GM18858 (cell line): ENCODE results near the gene AUTS2.

Experiments used
- ATAC-seq: cut with Tn5 transposase; IDR thresholded peaks from one replicate; pipeline ENCODE4 v1.9.1; 2021; ENCODE audit not compliant: unreplicated experiment

AUTS2 gene

GRCh38 chr7:69598081-69598486, at the start of gene AUTS2:
Gene AUTS2 (plus strand): TSS chr7:69598475. CDS start chr7:69599654, 1,179 bp downstream.
- ATAC-seq, result peak; percentile 35

DNA sequence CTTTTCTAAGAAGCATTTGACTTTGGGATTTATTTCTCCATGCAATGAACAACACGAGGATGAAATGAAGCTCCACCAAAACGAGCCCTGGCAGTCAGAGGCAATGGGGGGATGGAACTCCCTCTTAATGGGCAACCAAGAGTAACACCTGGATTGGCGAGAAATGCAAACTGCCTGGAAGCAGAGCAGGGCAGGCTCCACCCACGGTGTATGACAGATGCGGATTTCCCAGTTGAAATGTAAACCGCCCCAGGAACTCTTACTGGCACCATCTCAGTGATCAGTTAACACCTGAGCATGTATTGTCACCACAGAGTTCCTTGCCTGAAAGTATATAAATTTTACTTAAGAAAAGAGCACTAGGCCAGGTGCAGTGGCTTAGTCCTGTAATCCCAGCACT, 47.3 kb upstream of the AUTS2 start:
- ATAC-seq, result no peak

DNA sequence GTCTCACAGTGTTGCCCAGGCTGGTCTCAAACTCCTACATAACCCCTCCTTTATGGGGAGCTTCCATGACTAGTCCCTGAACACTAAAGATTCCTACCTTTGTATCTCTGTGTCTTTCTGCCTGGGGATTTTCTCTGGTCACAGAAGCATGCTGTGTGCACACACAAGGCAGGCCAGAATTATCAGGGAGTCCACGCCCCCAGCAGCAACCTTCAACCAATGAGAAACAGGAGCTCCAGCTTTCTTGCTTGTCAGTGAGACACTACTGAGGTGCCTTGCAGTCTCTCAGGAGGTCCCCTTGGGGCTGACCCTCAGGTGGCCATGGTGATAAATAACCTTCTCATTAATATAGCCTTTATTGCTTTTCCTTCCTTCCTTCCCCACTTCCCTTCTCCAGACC, 45.1 kb upstream of the AUTS2 start:
- no peak for ATAC-seq

GRCh38 chr7:69561266-69561960, 36.9 kb upstream of the AUTS2 start:
- no peak for ATAC-seq

DNA sequence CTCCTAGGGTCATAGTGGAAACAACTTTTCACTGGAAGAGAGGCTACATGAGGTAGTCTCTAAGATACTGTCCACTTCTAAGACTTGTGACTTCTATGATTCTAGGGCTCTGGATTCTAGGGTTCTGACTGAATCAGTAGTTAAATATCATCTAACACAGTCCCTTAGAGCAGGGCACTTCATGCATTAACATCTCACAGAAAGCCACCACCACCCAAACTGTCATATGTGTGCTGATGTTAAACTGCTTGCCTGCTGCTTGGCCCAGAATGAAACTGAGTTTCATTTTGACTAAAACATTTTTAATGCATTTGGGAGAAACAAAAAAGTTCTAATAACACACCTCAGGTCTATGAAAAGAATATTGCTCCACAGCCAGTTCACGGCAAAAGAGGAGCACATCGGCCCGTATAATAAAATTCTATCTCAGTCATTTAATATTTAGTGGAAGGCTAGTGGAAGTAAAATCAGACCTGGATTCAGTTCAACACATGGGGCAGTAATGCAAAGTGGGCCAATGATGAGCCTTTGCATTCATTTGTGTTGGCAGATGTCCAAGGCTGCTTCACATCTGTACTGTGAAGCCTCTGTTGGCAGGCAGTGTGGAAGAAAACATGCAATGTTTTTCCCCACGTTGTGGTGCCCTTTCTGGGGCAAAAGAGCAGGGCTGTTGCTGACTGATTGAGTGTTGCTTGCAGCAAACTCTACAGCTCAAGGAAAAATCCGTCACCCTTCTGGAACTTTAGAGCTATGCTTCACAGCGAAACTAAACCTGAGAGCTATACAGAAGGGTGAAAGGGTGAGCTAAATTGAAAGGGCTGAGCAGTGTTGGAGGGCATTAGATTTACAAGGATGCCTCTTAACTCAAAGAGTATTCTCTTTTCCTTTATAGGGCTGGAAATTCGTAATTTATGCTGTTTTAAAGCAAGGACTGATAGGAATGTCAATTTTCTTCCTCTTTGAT, 33.5 kb upstream of the AUTS2 start:
- peak; percentile 74 for ATAC-seq

GRCh38 chr7:69567800-69568199, 30.5 kb upstream of the AUTS2 start:
- ATAC-seq, result no peak

- no peak for ATAC-seq
These were observed 30.0 kb upstream of the AUTS2 start for GRCh38 chr7:69568266-69568665.

GRCh38 chr7:69575651-69576050, 22.6 kb upstream of the AUTS2 start:
- ATAC-seq, result no peak

- ATAC-seq, result no peak
These were observed 21.1 kb upstream of the AUTS2 start for GRCh38 chr7:69577221-69577620.

GRCh38 chr7:69585169-69585568, 13.1 kb upstream of the AUTS2 start:
- no peak for ATAC-seq

DNA sequence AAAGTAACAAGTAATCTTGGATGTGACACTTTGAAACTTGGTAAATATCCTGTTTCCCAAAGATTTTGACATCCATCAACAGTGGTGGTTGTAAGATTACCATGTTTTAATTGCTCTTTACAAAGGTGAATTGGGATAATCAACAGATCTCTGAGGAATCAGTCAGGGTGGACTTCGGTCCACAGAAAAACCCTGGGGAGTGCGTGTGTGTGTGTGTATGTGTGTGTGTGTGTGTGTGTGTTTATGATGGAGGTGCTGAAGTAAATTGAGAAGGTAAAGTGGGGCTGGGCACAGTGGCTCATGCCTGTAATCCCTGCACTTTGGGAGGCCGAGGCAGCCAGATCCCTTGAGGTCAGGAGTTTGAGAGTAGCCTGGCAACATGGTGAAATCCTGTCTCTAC, 12.0 kb upstream of the AUTS2 start:
- ATAC-seq, result no peak

- ATAC-seq, result no peak
These were observed 9.5 kb upstream of the AUTS2 start for GRCh38 chr7:69588773-69589172.

- ATAC-seq, result no peak
These were observed 6.5 kb upstream of the AUTS2 start for GRCh38 chr7:69591805-69592204.

DNA sequence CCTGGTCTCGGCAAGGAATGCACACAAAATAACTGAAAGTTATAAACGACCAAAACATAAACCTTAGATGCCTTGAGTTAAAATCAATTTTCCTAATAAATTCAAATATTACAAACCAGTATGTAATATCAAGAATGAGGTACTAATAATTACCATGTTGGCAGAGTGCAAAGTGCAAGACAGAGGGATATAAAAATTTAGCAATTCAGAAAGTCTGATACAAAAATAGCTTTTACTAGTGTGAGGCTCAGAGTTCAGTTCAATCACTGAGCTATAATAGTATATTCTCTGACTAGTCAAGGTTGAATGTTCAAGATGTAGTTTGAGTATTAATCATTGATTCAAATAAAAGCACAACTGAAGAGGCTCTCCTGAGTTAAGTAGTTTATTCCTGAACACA, 4.8 kb upstream of the AUTS2 start:
- ATAC-seq, result no peak

GRCh38 chr7:69595415-69595814, 2.9 kb upstream of the AUTS2 start:
- no peak for ATAC-seq

DNA sequence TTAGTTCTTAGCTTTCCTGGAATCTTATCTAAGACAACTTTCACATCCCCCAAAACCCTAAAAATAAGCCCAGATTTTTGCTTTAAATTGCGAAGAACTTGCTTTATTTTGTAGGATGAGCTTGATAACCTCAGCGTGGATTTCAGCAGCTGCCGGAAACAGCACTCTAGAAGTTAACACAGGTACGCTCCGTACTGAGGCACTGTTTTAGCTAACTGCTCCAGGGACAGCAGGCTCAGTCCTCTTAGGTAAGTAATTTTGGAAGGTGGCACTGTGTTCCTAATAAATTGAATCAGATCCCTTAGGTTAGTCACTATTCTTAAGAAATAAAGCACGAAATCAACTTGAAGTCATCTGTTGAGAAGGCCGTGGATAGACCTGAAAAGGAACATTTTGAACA, 2.2 kb upstream of the AUTS2 start:
- ATAC-seq, result no peak

DNA sequence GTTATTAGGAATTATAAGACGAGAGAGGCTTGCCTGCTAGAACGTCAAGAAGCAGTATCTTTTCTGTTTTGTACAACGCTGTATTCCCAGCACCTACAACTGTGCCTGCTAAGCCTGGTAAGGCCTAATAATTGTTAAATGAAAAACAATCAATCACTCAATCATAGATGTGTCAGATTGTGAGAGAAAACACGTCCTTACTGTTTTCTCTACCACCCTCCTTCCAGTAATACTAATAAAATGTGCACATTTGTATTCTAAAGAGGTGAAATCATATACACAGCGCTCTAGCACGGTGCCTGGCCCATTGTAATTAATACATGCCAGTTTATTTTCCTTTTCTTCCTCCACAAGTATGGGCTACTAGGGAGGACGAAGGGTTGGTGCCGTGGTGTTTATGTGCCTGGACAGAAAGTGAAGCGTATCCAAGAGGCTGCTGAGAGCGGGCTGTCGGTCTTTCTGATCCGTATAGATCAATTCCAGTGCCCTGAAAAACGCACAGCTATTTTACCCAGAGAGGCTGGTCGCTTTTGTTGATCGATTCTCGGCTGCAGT, 1.5 kb upstream of the AUTS2 start:
- no peak for ATAC-seq

DNA sequence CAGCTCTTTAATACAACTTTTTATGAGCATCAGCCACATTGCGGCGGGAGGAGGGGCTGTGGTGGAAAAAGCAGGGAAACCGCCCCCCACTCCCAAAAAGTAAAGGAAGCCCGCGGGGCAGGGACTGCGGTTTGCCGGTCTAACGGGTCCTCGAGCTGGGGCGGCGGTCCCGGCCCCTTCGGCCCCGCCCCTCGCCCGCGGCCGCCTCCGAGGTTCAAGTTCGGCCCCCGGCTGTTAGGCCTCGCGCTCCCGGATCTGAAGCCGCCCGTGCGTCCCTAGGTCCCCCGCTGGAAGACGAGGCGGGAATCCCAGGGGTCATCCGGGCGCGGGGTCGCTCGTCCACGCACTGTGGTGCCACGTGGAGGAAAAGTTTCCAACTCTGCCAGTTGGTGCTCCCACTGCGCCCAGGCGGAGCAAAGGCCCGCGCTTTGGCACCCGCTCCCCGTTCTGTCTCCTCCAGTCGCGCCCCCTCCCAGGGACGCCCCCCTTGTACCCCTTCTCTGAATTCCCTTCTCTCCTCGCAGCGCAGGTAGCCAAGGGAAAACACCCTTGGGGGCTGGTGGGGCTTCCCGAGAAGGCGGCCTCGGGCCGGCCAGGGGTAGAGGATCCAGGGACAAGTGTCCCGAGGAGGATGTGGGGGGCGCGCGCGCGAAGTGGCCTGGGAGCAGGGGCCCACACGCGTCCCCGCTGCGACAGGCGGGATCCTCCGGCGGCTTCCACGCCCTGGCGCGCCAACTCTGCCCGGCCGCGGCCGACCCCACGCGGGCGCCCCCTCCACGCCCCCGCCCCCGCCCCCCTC, 798 bp upstream of the AUTS2 start:
- peak; percentile 3 for ATAC-seq

DNA sequence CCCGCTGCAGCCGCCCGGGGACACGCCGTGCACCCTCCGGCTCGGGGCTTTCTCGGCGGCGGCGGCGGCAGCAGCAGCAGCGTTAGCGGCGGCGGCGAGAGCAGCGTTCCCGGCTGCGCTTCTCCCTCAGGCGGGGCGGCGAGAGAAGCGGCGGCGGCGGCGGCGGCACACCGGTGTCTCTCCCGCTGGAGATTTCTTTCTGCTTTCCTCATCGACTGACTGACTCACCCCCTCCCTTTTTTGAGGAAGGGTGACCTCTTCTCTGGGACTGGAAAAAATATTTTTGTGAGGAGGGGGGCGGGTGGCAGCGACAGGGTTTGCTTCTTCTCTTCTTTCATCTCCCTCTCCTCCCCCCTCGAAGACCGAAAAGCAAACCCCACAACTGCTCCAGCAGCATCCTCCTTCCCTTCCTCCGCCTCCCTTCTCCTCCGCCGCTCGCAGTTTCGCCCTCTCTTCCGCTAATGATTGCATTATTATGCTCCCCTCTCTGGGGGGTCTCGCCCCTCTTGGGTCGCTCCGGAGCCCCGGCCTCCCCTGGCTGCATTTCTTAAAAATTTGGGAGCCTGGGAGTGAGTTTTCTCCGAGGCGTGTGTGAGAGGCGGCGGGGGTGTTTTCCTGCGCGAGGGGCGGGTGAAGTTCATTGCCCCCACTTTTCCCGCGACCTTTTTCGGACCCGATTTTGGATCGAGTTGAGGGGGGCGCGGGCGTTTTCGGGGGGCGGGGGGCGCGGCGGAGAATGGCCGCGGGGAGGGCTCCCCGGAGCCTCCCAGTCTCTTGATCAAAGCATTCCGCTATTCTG, 411 bp downstream of the AUTS2 start:
- ATAC-seq, result no peak

GRCh38 chr7:69599286-69599954, 1.1 kb downstream of the AUTS2 start:
- ATAC-seq, result no peak
